GM18498 (cell line): ENCODE measurements around the gene SVBP.
A peak's percentile ranks its signal among the peaks of the same experiment; 100 is the strongest.

ENCODE experiments used
- ATAC-seq: cut with Tn5 transposase; IDR thresholded peaks from one replicate; pipeline ENCODE4 v1.9.1; 2021; ENCODE audit warnings: mild to moderate bottlenecking, moderate library complexity; ENCODE audit not compliant: unreplicated experiment

Gene SVBP

GRCh38 chr1:42765832-42766740 lies 51.1 kb downstream of the SVBP start:
- peak; percentile 28 for ATAC-seq

GRCh38 chr1:42765269-42765668 lies 51.9 kb downstream of the SVBP start:
- ATAC-seq: no peak

GRCh38 chr1:42762269-42762668 lies 54.9 kb downstream of the SVBP start:
- no peak for ATAC-seq

GRCh38 chr1:42761567-42761966 lies 55.6 kb downstream of the SVBP start:
- ATAC-seq: no peak

- no peak for ATAC-seq
Measured at GRCh38 chr1:42759114-42759513, 58.1 kb downstream of the SVBP start.

- no peak for ATAC-seq
Measured at GRCh38 chr1:42758641-42759040, 58.6 kb downstream of the SVBP start.

- no peak for ATAC-seq
Measured at GRCh38 chr1:42757892-42758275, 59.3 kb downstream of the SVBP start.
